H1 (cell line): Measurements from ENCODE around the gene EPHA1.

Experiments
- POLR2A ChIP-seq, 2 experiments: IDR thresholded peaks; 1 replicate in 1 of 2; 2 replicates in 1 of 2; pipeline ENCODE4 v1.6.1; 2011; ENCODE audit warnings: low read depth in 2 of 2, low read length in 2 of 2, mild to moderate bottlenecking in 2 of 2; ENCODE audit errors: control extremely low read depth in 1 of 2
- RAD21 ChIP-seq, 2 experiments: IDR thresholded peaks in 1 of 2; conservative IDR thresholded peaks in 1 of 2; 2 replicates each; pipeline ENCODE4 v1.6.1; 2011; ENCODE audit warnings: low read depth in 2 of 2, low read length in 2 of 2, improper control_type of control experiment in 1 of 2, inconsistent platforms in 1 of 2, mild to moderate bottlenecking in 1 of 2, moderate library complexity in 1 of 2
- SIN3A ChIP-seq, 2 experiments: IDR thresholded peaks in 1 of 2; conservative IDR thresholded peaks in 1 of 2; 2 replicates each; pipeline ENCODE4 v1.6.1; 2011 to 2012; ENCODE audit warnings: low read length in 2 of 2, improper control_type of control experiment in 1 of 2, low read depth in 1 of 2, mild to moderate bottlenecking in 1 of 2
- SP2 ChIP-seq: IDR thresholded peaks from 2 replicates; pipeline ENCODE4 v1.6.1; 2012; ENCODE audit warnings: mild to moderate bottlenecking, low read length, inconsistent platforms
- ZNF274 ChIP-seq: IDR thresholded peaks from 2 replicates; pipeline ENCODE4 v1.7.0; 2012; ENCODE audit warnings: low read length, borderline replicate concordance; ENCODE audit errors: extremely low read depth
- TF ChIP-seq, protein P1 (sequence below): IDR thresholded peaks from 2 replicates; pipeline ENCODE4 v1.6.1; 2011; ENCODE audit warnings: low read depth, mild to moderate bottlenecking, low read length; ENCODE audit not compliant: insufficient read depth
- TF ChIP-seq, protein P2 (sequence below), 3 experiments: IDR thresholded peaks; 1 replicate in 2 of 3; 2 replicates in 1 of 3; pipeline versions ENCODE4 v1.5.1 to v1.6.1; 2011; ENCODE audit warnings: low read length in 3 of 3, mild to moderate bottlenecking in 3 of 3, inconsistent platforms in 2 of 3, low read depth in 1 of 3, moderate library complexity in 1 of 3; ENCODE audit not compliant: insufficient read depth in 1 of 3; ENCODE audit errors: control extremely low read depth in 1 of 3

DNA sequence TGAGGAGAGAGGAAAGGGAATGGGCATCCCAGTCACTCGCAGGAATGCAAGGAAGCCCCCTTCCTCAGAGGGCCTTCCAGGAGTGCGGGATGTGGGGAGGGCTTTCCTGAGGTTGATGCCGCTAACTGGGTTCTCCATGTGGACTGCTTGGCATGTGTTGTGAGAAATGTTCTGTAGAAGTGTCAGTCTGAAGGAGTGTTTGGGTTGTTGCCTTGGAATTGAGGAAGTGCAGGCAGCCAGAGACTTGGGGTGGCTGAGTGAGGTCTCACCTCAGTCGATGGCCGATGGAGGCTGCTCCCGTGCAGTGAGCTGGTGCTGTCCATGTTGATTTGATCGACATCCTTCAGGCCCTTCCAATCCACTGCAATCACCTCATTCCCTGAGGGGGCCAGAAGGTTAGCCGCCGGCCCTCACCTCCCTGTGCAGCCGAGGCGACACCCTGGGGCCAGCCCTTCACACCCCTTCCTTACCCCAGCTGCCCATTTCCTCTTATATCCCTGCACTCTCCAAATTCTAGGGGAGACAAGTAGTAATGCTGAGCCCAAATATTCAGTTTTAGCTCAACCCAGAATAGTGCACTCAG, 48.8 kb downstream of the EPHA1 start:
- no peak for TF ChIP-seq SIN3A (conservative IDR thresholded peaks at IDR 0.05 in 1 of 2, IDR thresholded peaks at IDR 0.05 in 1 of 2; ENCODE audit: low read depth in 1 of 2, low read length in 2 of 2)
- no peak for TF ChIP-seq ZNF274
- TF ChIP-seq RAD21 (IDR thresholded peaks at IDR 0.05 in 1 of 2, conservative IDR thresholded peaks at IDR 0.05 in 1 of 2; ENCODE audit: low read depth in 2 of 2, low read length in 2 of 2): no peak
- TF ChIP-seq, protein P1, sequence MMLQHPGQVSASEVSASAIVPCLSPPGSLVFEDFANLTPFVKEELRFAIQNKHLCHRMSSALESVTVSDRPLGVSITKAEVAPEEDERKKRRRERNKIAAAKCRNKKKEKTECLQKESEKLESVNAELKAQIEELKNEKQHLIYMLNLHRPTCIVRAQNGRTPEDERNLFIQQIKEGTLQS: no peak
- TF ChIP-seq POLR2A (IDR thresholded peaks at IDR 0.05; ENCODE audit: control extremely low read depth in 1 of 2, low read depth in 2 of 2, low read length in 2 of 2): no peak
- TF ChIP-seq SP2: no peak
- TF ChIP-seq, protein P2, sequence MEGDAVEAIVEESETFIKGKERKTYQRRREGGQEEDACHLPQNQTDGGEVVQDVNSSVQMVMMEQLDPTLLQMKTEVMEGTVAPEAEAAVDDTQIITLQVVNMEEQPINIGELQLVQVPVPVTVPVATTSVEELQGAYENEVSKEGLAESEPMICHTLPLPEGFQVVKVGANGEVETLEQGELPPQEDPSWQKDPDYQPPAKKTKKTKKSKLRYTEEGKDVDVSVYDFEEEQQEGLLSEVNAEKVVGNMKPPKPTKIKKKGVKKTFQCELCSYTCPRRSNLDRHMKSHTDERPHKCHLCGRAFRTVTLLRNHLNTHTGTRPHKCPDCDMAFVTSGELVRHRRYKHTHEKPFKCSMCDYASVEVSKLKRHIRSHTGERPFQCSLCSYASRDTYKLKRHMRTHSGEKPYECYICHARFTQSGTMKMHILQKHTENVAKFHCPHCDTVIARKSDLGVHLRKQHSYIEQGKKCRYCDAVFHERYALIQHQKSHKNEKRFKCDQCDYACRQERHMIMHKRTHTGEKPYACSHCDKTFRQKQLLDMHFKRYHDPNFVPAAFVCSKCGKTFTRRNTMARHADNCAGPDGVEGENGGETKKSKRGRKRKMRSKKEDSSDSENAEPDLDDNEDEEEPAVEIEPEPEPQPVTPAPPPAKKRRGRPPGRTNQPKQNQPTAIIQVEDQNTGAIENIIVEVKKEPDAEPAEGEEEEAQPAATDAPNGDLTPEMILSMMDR (IDR thresholded peaks at IDR 0.05; ENCODE audit: control extremely low read depth in 1 of 3, insufficient read depth in 1 of 3, low read depth in 1 of 3, low read length in 3 of 3): no peak
